Measurements from ENCODE around the gene IGBP1. TPM values are rescaled to one million over a fixed set of nuclear protein-coding genes. Genes with fewer than 3 reads are reported as not detected.
A peak's percentile ranks its signal among the peaks of the same experiment; 100 is the strongest.

IGBP1 gene
- 12.5 and 13.5 TPM in 2 replicates for total RNA-seq (2011; cell fraction: chromatin; rRNA removed; ENCODE audit: low replicate concordance)
- total RNA-seq (2011; cell fraction: nucleolus; rRNA removed), result 14.3 and 15.3 TPM in 2 replicates
- total RNA-seq (2011; cell fraction: nucleoplasm; rRNA removed), result 15.7 and 19.6 TPM in 2 replicates
- 42.4 and 47.3 TPM in 2 replicates for total RNA-seq (2014; rRNA removed)
- total RNA-seq (2014; rRNA removed; fragmentation: Illumina TruSeq; extraction: Trizol), result 48.2 and 55.2 TPM in 2 replicates
- total RNA-seq (2015; rRNA removed; fragmentation: Illumina TruSeq; extraction: Trizol), result 35.3 and 36.6 TPM in 2 replicates
- total RNA-seq (2021), result 37.3 and 40.3 TPM in 2 replicates
- polyA plus RNA-seq (2011; rRNA removed), result 83.1 and 91.8 TPM in 2 replicates
- 37.3 and 61.2 TPM in 2 replicates for polyA plus RNA-seq (2011; cell fraction: cytosol; rRNA removed)
- 14.7 and 27.9 TPM in 2 replicates for polyA plus RNA-seq (2011; cell fraction: nucleus; rRNA removed)
- polyA plus RNA-seq (2012), result 40.0 and 95.2 TPM in 2 replicates
- polyA plus RNA-seq (2014; fragmentation: Illumina TruSeq; extraction: Trizol), result 55.0 and 58.4 TPM in 2 replicates
- 10 to 100 TPM; 79.3 to 91.5 TPM for polyA plus RNA-seq (2014; fragmentation: Nextera tagmentation; extraction: Ambion mirVana)
- polyA plus RNA-seq (2014; rRNA removed), result 41.2 and 52.8 TPM in 2 replicates
- 62.9 and 98.2 TPM in 2 replicates for polyA minus RNA-seq (2011; rRNA and poly(A)+ RNA removed)
- 17.2 and 22.7 TPM in 2 replicates for polyA minus RNA-seq (2011; cell fraction: cytosol; rRNA and poly(A)+ RNA removed)
- 8.8 and 13.3 TPM in 2 replicates for polyA minus RNA-seq (2011; cell fraction: nucleus; rRNA and poly(A)+ RNA removed)
- percentile 79 among the genes with signal in this experiment for Bru-seq, nascent RNA
- percentile 84 among the genes with signal in this experiment for BruChase-seq, experiment 1, labeled RNA remaining after a 2-hour chase
- percentile 81 among the genes with signal in this experiment for BruChase-seq, experiment 2, labeled RNA remaining after a 6-hour chase
- long read RNA-seq, experiment 1, transcript IGBP1-202 (7 exons, 1,666 nt), result minor isoform, 7 of 70 reads
- long read RNA-seq, experiment 1, transcript IGBP1-201 (6 exons, 1,862 nt), result major isoform, 47 of 70 reads
- long read RNA-seq, experiment 1, partial matches to known transcripts, result 9 of 70 reads
- long read RNA-seq, experiment 1, other reads (novel, unspliced or antisense), result 7 of 70 reads
- long read RNA-seq, experiment 2, transcript IGBP1-201 (6 exons, 1,862 nt), result major isoform, 50 of 67 reads
- long read RNA-seq, experiment 2, partial matches to known transcripts, result 12 of 67 reads
- long read RNA-seq, experiment 2, other reads (novel, unspliced or antisense), result 4 of 67 reads
- long read RNA-seq, experiment 3, transcript IGBP1-201 (6 exons, 1,862 nt), result major isoform, 59 of 76 reads
- long read RNA-seq, experiment 3, partial matches to known transcripts, result 8 of 76 reads
- long read RNA-seq, experiment 3, other reads (novel, unspliced or antisense), result 7 of 76 reads

GRCh38 chrX:70133303-70134115 is at the start of gene IGBP1:
Gene IGBP1 (plus strand): TSS chrX:70133447. CDS start chrX:70133948, 501 bp downstream.
- Histone ChIP-seq H3K27ac (ENCODE audit: extremely low read depth, low read depth, low read length) (peak within 1 kb of the TSS; percentile 97), H3K36me3 (ENCODE audit: control insufficient read depth, insufficient read depth, low read length) (peaks cover 27% of the 10 kb centered on the region), H3K4me2 (ENCODE audit: insufficient read depth, low read length) (peak within 1 kb of the TSS; percentile 99), H3K4me1 (replicated peaks in 1 of 2; ENCODE audit: control insufficient read depth in 2 of 2, insufficient read depth in 2 of 2, low read length in 2 of 2) (peaks cover 5 to 8% of the 10 kb centered on the region in 2 experiments; a peak in 3 of 5 replicates), H4K20me1 (replicated peaks; ENCODE audit: control insufficient read depth, insufficient read depth, low read length) (no peaks in the 10 kb centered on the region; the same call in 1 of the 2 replicates), H3K4me3 (peak within 1 kb of the TSS; percentile 84), H3K9ac (ENCODE audit: insufficient read depth in 1 of 2, low read depth in 2 of 2, low read length in 2 of 2) (peak within 1 kb of the TSS; percentile 95 to 96), H2AFZ (ENCODE audit: low read depth, low read length) (peak within 1 kb of the TSS; percentile 100), H3K9me3 (replicated peaks; ENCODE audit: control insufficient read depth, insufficient read depth, low read depth, low read length) (no peaks in the 10 kb centered on the region), H3K79me2 (ENCODE audit: control insufficient read depth, insufficient read depth, low read length) (peaks cover 21% of the 10 kb centered on the region), H3K27me3 (ENCODE audit: control insufficient read depth in 2 of 2, insufficient read depth in 2 of 2, low read length in 2 of 2) (no peaks in the 10 kb centered on the region), H3K9me1 (ENCODE audit: control insufficient read depth, insufficient read depth, low read length) (peaks cover 2% of the 10 kb centered on the region)
- no TSS peak for BruUV-seq (replicated peaks)
- WGBS (ENCODE audit: insufficient coverage, low coverage, missing lambda C conversion rate), result 0% methylated on average over 50 of the region's 59 CpGs
- ATAC-seq (peak; percentile 96), FAIRE-seq (peak; percentile 91), DNase-seq (ENCODE audit: extremely low read depth in 1 of 4, low spot score in 3 of 4) (peak; percentile 85 to 91 (median 86))
- CTCF ChIA-PET (ENCODE audit: low intra/inter-chr PET ratio), result interaction anchor here (0.6 kb wide), 1 partner anchor 746 kb away, joined by 3 read pairs; no protein-coding TSS in a partner anchor
- POLR2A ChIA-PET, result interaction anchor here (0.6 to 1.9 kb wide), 9 partner anchors 9 to 299 kb away, joined by 3 to 13 read pairs (median 3); no protein-coding TSS in a partner anchor
- intact Hi-C loops (cut with micrococcal nuclease) (loop anchor here (2.0 kb wide), 1 partner anchor 129 kb away; no protein-coding TSS in a partner anchor), in situ Hi-C loops (cut with MboI) (no loop called here)
- TF ChIP-seq CHD2 (IDR thresholded peaks at IDR 0.05; ENCODE audit: low read depth, low read length) (no peak), HNRNPH1 (optimal IDR thresholded peaks at IDR 0.05; ENCODE audit: low read depth, low read length) (no peak), ZFPM2 (CRISPR knock-in tag; IDR thresholded peaks at IDR 0.05) (no peak), PCBP1 (IDR thresholded peaks at IDR 0.05; ENCODE audit: low read depth, low read length, poor library complexity, severe bottlenecking) (no peak), FOS (IDR thresholded peaks at IDR 0.05; ENCODE audit: extremely low read depth, insufficient read length) (no peak), DACH1 (IDR thresholded peaks at IDR 0.05; ENCODE audit: partially characterized antibody) (peak; percentile 28), POLR2G (IDR thresholded peaks at IDR 0.05; ENCODE audit: low read depth, low read length) (peak; percentile 78), SPI1 (IDR thresholded peaks at IDR 0.05; ENCODE audit: borderline replicate concordance, low read depth, low read length) (0 out of 2 replicates have a peak, but pooled peaks have one; percentile 27), ZNF717 (CRISPR knock-in tag; IDR thresholded peaks at IDR 0.05) (no peak), ZNF408 (CRISPR knock-in tag; IDR thresholded peaks at IDR 0.05; ENCODE audit: low read depth) (no peak), ZNF165 (CRISPR knock-in tag; IDR thresholded peaks at IDR 0.05; ENCODE audit: borderline replicate concordance) (0 out of 2 replicates have a peak, but pooled peaks have one; percentile 29), CREM (IDR thresholded peaks at IDR 0.05; ENCODE audit: low read depth) (peak; percentile 50)
- TF ChIP-seq, protein P1, sequence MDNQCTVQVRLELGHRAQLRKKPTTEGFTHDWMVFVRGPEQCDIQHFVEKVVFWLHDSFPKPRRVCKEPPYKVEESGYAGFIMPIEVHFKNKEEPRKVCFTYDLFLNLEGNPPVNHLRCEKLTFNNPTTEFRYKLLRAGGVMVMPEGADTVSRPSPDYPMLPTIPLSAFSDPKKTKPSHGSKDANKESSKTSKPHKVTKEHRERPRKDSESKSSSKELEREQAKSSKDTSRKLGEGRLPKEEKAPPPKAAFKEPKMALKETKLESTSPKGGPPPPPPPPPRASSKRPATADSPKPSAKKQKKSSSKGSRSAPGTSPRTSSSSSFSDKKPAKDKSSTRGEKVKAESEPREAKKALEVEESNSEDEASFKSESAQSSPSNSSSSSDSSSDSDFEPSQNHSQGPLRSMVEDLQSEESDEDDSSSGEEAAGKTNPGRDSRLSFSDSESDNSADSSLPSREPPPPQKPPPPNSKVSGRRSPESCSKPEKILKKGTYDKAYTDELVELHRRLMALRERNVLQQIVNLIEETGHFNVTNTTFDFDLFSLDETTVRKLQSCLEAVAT (IDR thresholded peaks at IDR 0.05), result peak in 1 of 2 experiments; percentile 67; a peak in 1 of 4 replicates

All from K562 (cell line).